Thyroid gland (tissue), 4 donors: ENCODE results near the gene WNT9B.

Source experiments
- CTCF ChIP-seq, 6 experiments: fragments of 200-600 bp in 3 of 6; fragments of 450-650 bp in 3 of 6; sonication (generic) in 3 of 6; IDR thresholded peaks; one replicate each; pipeline ENCODE4 v1.5.1; 2016 to 2019; ENCODE audit warnings: antibody characterized with exemption in 6 of 6, mild to moderate bottlenecking in 2 of 6, inconsistent platforms in 1 of 6, moderate library complexity in 1 of 6
- POLR2A ChIP-seq, 2 donors: fragments of 450-650 bp; IDR thresholded peaks; one replicate each; pipeline ENCODE4 v1.6.1; 2017; ENCODE audit warnings: antibody characterized with exemption in 2 of 2, mild to moderate bottlenecking in 2 of 2, moderate library complexity in 1 of 2

GRCh38 chr17:46866325-46866724 lies 14.9 kb downstream of the WNT9B start:
- TF ChIP-seq CTCF (IDR thresholded peaks at IDR 0.05) (no peak), POLR2A (IDR thresholded peaks at IDR 0.05) (no peak)
